H9 (cell line): ENCODE data around the gene TMEM271. TPM values are rescaled to one million over a fixed set of nuclear protein-coding genes. Genes with fewer than 3 reads are reported as not detected.

Experiments
- DNase-seq: peaks from one replicate; pipeline ENCODE4 v3.0.0-alpha.2; 2017
- H2AFZ ChIP-seq: one replicate; pipeline ENCODE4 v1.6.1; 2013; ENCODE audit warnings: mild to moderate bottlenecking, low read length, control low read depth, moderate library complexity
- H2AK5ac ChIP-seq: 2 replicates; pipeline ENCODE4 v1.6.1; 2013; ENCODE audit warnings: low read length, control low read depth, mixed read lengths; ENCODE audit not compliant: insufficient read length
- H2BK120ac ChIP-seq: one replicate; pipeline ENCODE4 v1.6.1; 2013; ENCODE audit warnings: low read depth, mild to moderate bottlenecking, low read length, control low read depth, inconsistent platforms; ENCODE audit not compliant: poor library complexity, severe bottlenecking
- H2BK12ac ChIP-seq: 2 replicates; pipeline ENCODE4 v1.6.1; 2013; ENCODE audit warnings: low read length, control low read depth, mixed read lengths, low read depth; ENCODE audit not compliant: insufficient read length
- H2BK15ac ChIP-seq: 2 replicates; pipeline ENCODE4 v1.6.1; 2013; ENCODE audit warnings: low read depth, low read length, control low read depth
- H2BK20ac ChIP-seq: one replicate; pipeline ENCODE4 v1.6.1; 2013; ENCODE audit warnings: low read depth, mild to moderate bottlenecking, low read length, control low read depth, inconsistent platforms; ENCODE audit not compliant: poor library complexity, severe bottlenecking
- H2BK5ac ChIP-seq: 2 replicates; pipeline ENCODE4 v1.6.1; 2013; ENCODE audit warnings: low read length, control low read depth, mixed read lengths; ENCODE audit not compliant: insufficient read length
- H3K14ac ChIP-seq: 2 replicates; pipeline ENCODE4 v1.6.1; 2013; ENCODE audit warnings: low read length, control low read depth; ENCODE audit not compliant: insufficient read depth
- H3K18ac ChIP-seq: 2 replicates; pipeline ENCODE4 v1.6.1; 2013; ENCODE audit warnings: low read depth, mild to moderate bottlenecking, mixed read lengths, low read length, control low read depth; ENCODE audit not compliant: insufficient read length
- H3K23ac ChIP-seq: 2 replicates; pipeline ENCODE4 v1.6.1; 2013; ENCODE audit warnings: low read length, control low read depth, mixed read lengths, low read depth; ENCODE audit not compliant: insufficient read length
- H3K23me2 ChIP-seq: 2 replicates; pipeline ENCODE4 v1.6.1; 2013; ENCODE audit warnings: low read depth, mild to moderate bottlenecking, mixed read lengths, low read length, control low read depth; ENCODE audit not compliant: insufficient read length, poor library complexity, severe bottlenecking
- H3K27ac ChIP-seq: 2 replicates; pipeline ENCODE4 v1.5.1; 2013; ENCODE audit warnings: low read length, control low read depth, mixed read lengths, low read depth; ENCODE audit not compliant: insufficient read length
- H3K27me3 ChIP-seq: 2 replicates; pipeline ENCODE4 v1.6.1; 2013; ENCODE audit warnings: low read length, control low read depth, inconsistent platforms; ENCODE audit not compliant: insufficient read depth
- H3K4ac ChIP-seq: 2 replicates; pipeline ENCODE4 v1.6.1; 2013; ENCODE audit warnings: low read depth, mild to moderate bottlenecking, control low read depth, inconsistent platforms, low read length, moderate library complexity
- H3K4me1 ChIP-seq: 2 replicates; pipeline ENCODE4 v1.6.1; 2013; ENCODE audit warnings: low read length, control low read depth, inconsistent platforms; ENCODE audit not compliant: insufficient read depth
- H3K4me2 ChIP-seq: 2 replicates; pipeline ENCODE4 v1.6.1; 2013; ENCODE audit warnings: low read length, control low read depth, mixed read lengths; ENCODE audit not compliant: insufficient read length, insufficient read depth
- H3K56ac ChIP-seq: 2 replicates; pipeline ENCODE4 v1.6.1; 2013; ENCODE audit warnings: low read depth, mild to moderate bottlenecking, mixed read lengths, low read length, control low read depth; ENCODE audit not compliant: insufficient read length
- H3K79me1 ChIP-seq: 2 replicates; pipeline ENCODE4 v1.6.1; 2013; ENCODE audit warnings: low read depth, mild to moderate bottlenecking, moderate library complexity, low read length, control low read depth, inconsistent platforms; ENCODE audit not compliant: insufficient read depth, poor library complexity, severe bottlenecking
- H3K79me2 ChIP-seq: 2 replicates; pipeline ENCODE4 v1.6.1; 2013; ENCODE audit warnings: low read length, control low read depth, inconsistent platforms; ENCODE audit not compliant: insufficient read depth
- H3K9ac ChIP-seq: 2 replicates; pipeline ENCODE4 v1.6.1; 2013; ENCODE audit warnings: low read length, control low read depth, mixed read lengths; ENCODE audit not compliant: insufficient read length; ENCODE audit errors: extremely low read depth
- H3K9me3 ChIP-seq: one replicate; pipeline ENCODE4 v1.6.1; 2013; ENCODE audit warnings: low read depth, low read length, inconsistent platforms; ENCODE audit not compliant: control insufficient read depth
- H3T11ph ChIP-seq: one replicate; pipeline ENCODE4 v1.6.1; 2013; ENCODE audit warnings: mild to moderate bottlenecking, low read length, control low read depth, inconsistent platforms
- H4K20me1 ChIP-seq: one replicate; pipeline ENCODE4 v1.6.1; 2013; ENCODE audit not compliant: control insufficient read depth, insufficient read length, insufficient read depth
- H4K5ac ChIP-seq: 2 replicates; pipeline ENCODE4 v1.6.1; 2013; ENCODE audit warnings: low read depth, mild to moderate bottlenecking, mixed read lengths, low read length, control low read depth; ENCODE audit not compliant: insufficient read length
- H4K8ac ChIP-seq: replicated peaks from 2 replicates; pipeline ENCODE4 v1.6.1; 2013; ENCODE audit warnings: low read length, control low read depth, mixed read lengths, low read depth; ENCODE audit not compliant: insufficient read length
- H4K91ac ChIP-seq: 2 replicates; pipeline ENCODE4 v1.6.1; 2013; ENCODE audit warnings: low read depth, mild to moderate bottlenecking, moderate library complexity, mixed read lengths, low read length, control low read depth; ENCODE audit not compliant: insufficient read length
- H3K27ac Mint-ChIP-seq, 3 experiments: 2 replicates in 2 of 3; 3 replicates in 1 of 3; pipeline ENCODE4 v1.8.0; 2020 to 2021; ENCODE audit warnings: mixed read lengths in 3 of 3, mild to moderate bottlenecking in 1 of 3, moderate library complexity in 1 of 3
- H3K27me3 Mint-ChIP-seq: 2 replicates; pipeline ENCODE4 v1.8.0; 2021; ENCODE audit warnings: low read depth, mild to moderate bottlenecking, moderate library complexity, mixed read lengths
- H3K36me3 Mint-ChIP-seq, 3 experiments: 2 replicates in 2 of 3; 3 replicates in 1 of 3; pipeline ENCODE4 v1.8.0; 2020 to 2021; ENCODE audit warnings: low read depth in 3 of 3, mixed read lengths in 3 of 3; ENCODE audit not compliant: insufficient read depth in 1 of 3
- H3K4me1 Mint-ChIP-seq, 2 experiments: 2 replicates each; pipeline ENCODE4 v1.8.0; 2020; ENCODE audit warnings: mixed read lengths in 2 of 2
- H3K4me3 Mint-ChIP-seq, 2 experiments: 2 replicates in 1 of 2; 3 replicates in 1 of 2; pipeline ENCODE4 v1.8.0; 2020 to 2021; ENCODE audit warnings: mild to moderate bottlenecking in 2 of 2, mixed read lengths in 2 of 2, moderate library complexity in 1 of 2
- H3K9me3 Mint-ChIP-seq, 2 experiments: 2 replicates in 1 of 2; 3 replicates in 1 of 2; pipeline ENCODE4 v1.8.0; 2020; ENCODE audit warnings: mild to moderate bottlenecking in 2 of 2, mixed read lengths in 2 of 2, moderate library complexity in 1 of 2
- CTCF ChIP-seq: fragments of 200-600 bp; sonication (generic); conservative IDR thresholded peaks from 3 replicates; pipeline ENCODE4 v1.8.0; 2021; ENCODE audit warnings: antibody characterized with exemption, mild to moderate bottlenecking
- WGBS: extraction: QIAGEN DNeasy Blood & Tissue Kit; methylation state at CpG from one replicate; pipeline ENCODE4 v1.1.7; 2013; ENCODE audit warnings: missing lambda C conversion rate, low lambda C conversion rate, mixed read lengths; ENCODE audit not compliant: insufficient read length; ENCODE audit errors: extremely low coverage; 5-methylcytosine and 5-hydroxymethylcytosine counted together
- total RNA-seq: library from RNA; stranded (reverse); gene quantifications from 2 replicates; pipeline ENCODE4 v1.2.1, GENCODE V29; 2021

The TMEM271 gene
- total RNA-seq, 1 experiment from 2014 or later, result 0.09 TPM

GRCh38 chr4:620851-621261, 44.8 kb upstream of the TMEM271 start:
- Histone ChIP-seq H2BK15ac (no peak overlapping the region), H3K56ac (no peak overlapping the region), H3K4ac (no peak overlapping the region), H3K4me1 (no peaks in the 10 kb centered on the region; the same call in 1 of the 2 replicates), H2BK120ac (no peak overlapping the region), H3K79me1 (no peaks in the 10 kb centered on the region), H3K79me2 (no peaks in the 10 kb centered on the region), H3K23me2 (no peaks in the 10 kb centered on the region), H2AFZ (no peak overlapping the region), H2BK12ac (no peak overlapping the region), H3K23ac (no peak overlapping the region), H4K8ac (no peak overlapping the region), H2BK20ac (no peak overlapping the region), H3K4me2 (no peak overlapping the region), H3K9ac (no peak overlapping the region), H3T11ph (no peak overlapping the region), H3K14ac (no peak overlapping the region), H4K91ac (no peak overlapping the region), H3K27me3 (no peaks in the 10 kb centered on the region; the same call in 1 of the 2 replicates), H4K20me1 (no peaks in the 10 kb centered on the region), H2AK5ac (no peak overlapping the region), H3K9me3 (no peaks in the 10 kb centered on the region), H3K27ac (no peak overlapping the region), H2BK5ac (no peak overlapping the region), H4K5ac (no peak overlapping the region), H3K18ac (no peak overlapping the region)
- Mint-ChIP-seq H3K4me1 (peaks cover 13 to 15% of the 10 kb centered on the region in 2 experiments), H3K27ac (no peak overlapping the region), H3K27me3 (peaks cover 43% of the 10 kb centered on the region), H3K36me3 (no peaks in the 10 kb centered on the region; a peak in 1 of 7 replicates), H3K9me3 (peaks cover 0 to 2% of the 10 kb centered on the region in 2 experiments; a peak in 1 of 5 replicates), H3K4me3 (no peak overlapping the region)
- no peak for DNase-seq
- no CpG with 5 or more reads among the region's 19 CpGs for WGBS
- no peak for TF ChIP-seq CTCF
